ENCODE data around the gene DOHH. TPM values are rescaled to one million over a fixed set of nuclear protein-coding genes. Genes with fewer than 3 reads are reported as not detected.

DOHH gene
- total and polyA plus RNA-seq, 9 of the 15 experiments (the other 6 are each of a cell fraction or from before 2014, with no cell fraction given) = 0.14 to 47.2 (median 5.1) TPM

- TF ChIP-seq FOXK2 (conservative IDR thresholded peaks at IDR 0.05 in 1 of 2, IDR thresholded peaks at IDR 0.05 in 1 of 2; ENCODE audit: low read depth in 2 of 2) = peak; percentile 28 to 60; a peak in 2 of 4 replicates
- TF ChIP-seq ZBTB7A (IDR thresholded peaks at IDR 0.05; ENCODE audit: borderline replicate concordance, control insufficient read depth, low read depth, low read length) = peak; percentile 93
- no peak for TF ChIP-seq HBP1 (CRISPR knock-in tag; IDR thresholded peaks at IDR 0.05)
- TF ChIP-seq PYGO2 (tag; IDR thresholded peaks at IDR 0.05) = no peak
- TF ChIP-seq, protein P1, sequence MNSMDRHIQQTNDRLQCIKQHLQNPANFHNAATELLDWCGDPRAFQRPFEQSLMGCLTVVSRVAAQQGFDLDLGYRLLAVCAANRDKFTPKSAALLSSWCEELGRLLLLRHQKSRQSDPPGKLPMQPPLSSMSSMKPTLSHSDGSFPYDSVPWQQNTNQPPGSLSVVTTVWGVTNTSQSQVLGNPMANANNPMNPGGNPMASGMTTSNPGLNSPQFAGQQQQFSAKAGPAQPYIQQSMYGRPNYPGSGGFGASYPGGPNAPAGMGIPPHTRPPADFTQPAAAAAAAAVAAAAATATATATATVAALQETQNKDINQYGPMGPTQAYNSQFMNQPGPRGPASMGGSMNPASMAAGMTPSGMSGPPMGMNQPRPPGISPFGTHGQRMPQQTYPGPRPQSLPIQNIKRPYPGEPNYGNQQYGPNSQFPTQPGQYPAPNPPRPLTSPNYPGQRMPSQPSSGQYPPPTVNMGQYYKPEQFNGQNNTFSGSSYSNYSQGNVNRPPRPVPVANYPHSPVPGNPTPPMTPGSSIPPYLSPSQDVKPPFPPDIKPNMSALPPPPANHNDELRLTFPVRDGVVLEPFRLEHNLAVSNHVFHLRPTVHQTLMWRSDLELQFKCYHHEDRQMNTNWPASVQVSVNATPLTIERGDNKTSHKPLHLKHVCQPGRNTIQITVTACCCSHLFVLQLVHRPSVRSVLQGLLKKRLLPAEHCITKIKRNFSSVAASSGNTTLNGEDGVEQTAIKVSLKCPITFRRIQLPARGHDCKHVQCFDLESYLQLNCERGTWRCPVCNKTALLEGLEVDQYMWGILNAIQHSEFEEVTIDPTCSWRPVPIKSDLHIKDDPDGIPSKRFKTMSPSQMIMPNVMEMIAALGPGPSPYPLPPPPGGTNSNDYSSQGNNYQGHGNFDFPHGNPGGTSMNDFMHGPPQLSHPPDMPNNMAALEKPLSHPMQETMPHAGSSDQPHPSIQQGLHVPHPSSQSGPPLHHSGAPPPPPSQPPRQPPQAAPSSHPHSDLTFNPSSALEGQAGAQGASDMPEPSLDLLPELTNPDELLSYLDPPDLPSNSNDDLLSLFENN (IDR thresholded peaks at IDR 0.05; ENCODE audit: low read depth in 2 of 2, low read length in 2 of 2) = peak in 1 of 2 experiments; percentile 63; a peak in 2 of 4 replicates
- no peak for TF ChIP-seq HNRNPH1 (optimal IDR thresholded peaks at IDR 0.05; ENCODE audit: low read depth, low read length)
- 0 out of 2 replicates have a peak, but pooled peaks have one; percentile 29 for TF ChIP-seq TGIF2 (CRISPR knock-in tag; IDR thresholded peaks at IDR 0.05)
- TF ChIP-seq, protein P2, sequence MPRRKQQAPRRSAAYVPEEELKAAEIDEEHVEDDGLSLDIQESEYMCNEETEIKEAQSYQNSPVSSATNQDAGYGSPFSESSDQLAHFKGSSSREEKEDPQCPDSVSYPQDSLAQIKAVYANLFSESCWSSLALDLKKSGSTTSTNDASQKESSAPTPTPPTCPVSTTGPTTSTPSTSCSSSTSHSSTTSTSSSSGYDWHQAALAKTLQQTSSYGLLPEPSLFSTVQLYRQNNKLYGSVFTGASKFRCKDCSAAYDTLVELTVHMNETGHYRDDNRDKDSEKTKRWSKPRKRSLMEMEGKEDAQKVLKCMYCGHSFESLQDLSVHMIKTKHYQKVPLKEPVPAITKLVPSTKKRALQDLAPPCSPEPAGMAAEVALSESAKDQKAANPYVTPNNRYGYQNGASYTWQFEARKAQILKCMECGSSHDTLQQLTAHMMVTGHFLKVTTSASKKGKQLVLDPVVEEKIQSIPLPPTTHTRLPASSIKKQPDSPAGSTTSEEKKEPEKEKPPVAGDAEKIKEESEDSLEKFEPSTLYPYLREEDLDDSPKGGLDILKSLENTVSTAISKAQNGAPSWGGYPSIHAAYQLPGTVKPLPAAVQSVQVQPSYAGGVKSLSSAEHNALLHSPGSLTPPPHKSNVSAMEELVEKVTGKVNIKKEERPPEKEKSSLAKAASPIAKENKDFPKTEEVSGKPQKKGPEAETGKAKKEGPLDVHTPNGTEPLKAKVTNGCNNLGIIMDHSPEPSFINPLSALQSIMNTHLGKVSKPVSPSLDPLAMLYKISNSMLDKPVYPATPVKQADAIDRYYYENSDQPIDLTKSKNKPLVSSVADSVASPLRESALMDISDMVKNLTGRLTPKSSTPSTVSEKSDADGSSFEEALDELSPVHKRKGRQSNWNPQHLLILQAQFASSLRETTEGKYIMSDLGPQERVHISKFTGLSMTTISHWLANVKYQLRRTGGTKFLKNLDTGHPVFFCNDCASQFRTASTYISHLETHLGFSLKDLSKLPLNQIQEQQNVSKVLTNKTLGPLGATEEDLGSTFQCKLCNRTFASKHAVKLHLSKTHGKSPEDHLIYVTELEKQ (CRISPR knock-in tag; IDR thresholded peaks at IDR 0.05) = no peak
- TF ChIP-seq, protein P3, sequence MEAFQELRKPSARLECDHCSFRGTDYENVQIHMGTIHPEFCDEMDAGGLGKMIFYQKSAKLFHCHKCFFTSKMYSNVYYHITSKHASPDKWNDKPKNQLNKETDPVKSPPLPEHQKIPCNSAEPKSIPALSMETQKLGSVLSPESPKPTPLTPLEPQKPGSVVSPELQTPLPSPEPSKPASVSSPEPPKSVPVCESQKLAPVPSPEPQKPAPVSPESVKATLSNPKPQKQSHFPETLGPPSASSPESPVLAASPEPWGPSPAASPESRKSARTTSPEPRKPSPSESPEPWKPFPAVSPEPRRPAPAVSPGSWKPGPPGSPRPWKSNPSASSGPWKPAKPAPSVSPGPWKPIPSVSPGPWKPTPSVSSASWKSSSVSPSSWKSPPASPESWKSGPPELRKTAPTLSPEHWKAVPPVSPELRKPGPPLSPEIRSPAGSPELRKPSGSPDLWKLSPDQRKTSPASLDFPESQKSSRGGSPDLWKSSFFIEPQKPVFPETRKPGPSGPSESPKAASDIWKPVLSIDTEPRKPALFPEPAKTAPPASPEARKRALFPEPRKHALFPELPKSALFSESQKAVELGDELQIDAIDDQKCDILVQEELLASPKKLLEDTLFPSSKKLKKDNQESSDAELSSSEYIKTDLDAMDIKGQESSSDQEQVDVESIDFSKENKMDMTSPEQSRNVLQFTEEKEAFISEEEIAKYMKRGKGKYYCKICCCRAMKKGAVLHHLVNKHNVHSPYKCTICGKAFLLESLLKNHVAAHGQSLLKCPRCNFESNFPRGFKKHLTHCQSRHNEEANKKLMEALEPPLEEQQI (IDR thresholded peaks at IDR 0.05) = no peak
Measured at GRCh38 chr19:3520166-3521103, 20.0 kb upstream of the DOHH start (continued).
